Measurements from ENCODE around the gene USP44.

USP44 gene

GRCh38 chr12:95590775-95591174 is 39.5 kb upstream of the USP44 start:
- Histone ChIP-seq H3K23ac (ENCODE audit: low read length) (no peak overlapping the region), H2BK15ac (replicated peaks; ENCODE audit: low read depth) (no peak overlapping the region), H2BK5ac (ENCODE audit: low read length) (no peak overlapping the region), H2BK120ac (ENCODE audit: low read depth, low read length) (no peak overlapping the region), H3K56ac (ENCODE audit: low read length) (no peak overlapping the region), H3K27ac (ENCODE audit: low read depth, low read length) (no peak overlapping the region), H3K4me1 (ENCODE audit: control insufficient read depth, low read depth, low read length) (no peaks in the 10 kb centered on the region), H4K8ac (ENCODE audit: low read depth, low read length) (no peak overlapping the region), H4K5ac (ENCODE audit: low read length) (no peak overlapping the region), H3K4me3 (ENCODE audit: low read length) (no peak overlapping the region), H3K27me3 (ENCODE audit: insufficient read depth, low read length, poor library complexity) (no peaks in the 10 kb centered on the region), H3K9ac (ENCODE audit: low read length) (no peak overlapping the region), H3K36me3 (ENCODE audit: control insufficient read depth, insufficient read depth, low read length) (no peaks in the 10 kb centered on the region), H3K4ac (ENCODE audit: low read depth, low read length) (no peak overlapping the region), H3K79me2 (ENCODE audit: control insufficient read depth, insufficient read depth, low read length) (no peaks in the 10 kb centered on the region), H3K4me2 (ENCODE audit: low read length) (no peak overlapping the region), H2AK5ac (ENCODE audit: low read length) (no peak overlapping the region), H3K18ac (ENCODE audit: low read length) (no peak overlapping the region), H3K79me1 (ENCODE audit: low read length) (no peaks in the 10 kb centered on the region)
- no CpG with 5 or more reads among the region's 2 CpGs for WGBS (ENCODE audit: extremely low coverage, insufficient coverage, low lambda C conversion rate)
- DNase-seq = no peak

GRCh38 chr12:95583933-95584332 is 32.7 kb upstream of the USP44 start:
- no peak overlapping the region for H3K18ac ChIP-seq (ENCODE audit: low read length)
- no peak overlapping the region for H3K27ac ChIP-seq (ENCODE audit: low read depth, low read length)
- H3K79me1 ChIP-seq (ENCODE audit: low read length) = no peaks in the 10 kb centered on the region
- H3K36me3 ChIP-seq (ENCODE audit: control insufficient read depth, insufficient read depth, low read length) = no peaks in the 10 kb centered on the region
- H4K5ac ChIP-seq (ENCODE audit: low read length) = no peak overlapping the region
- no peak overlapping the region for H4K8ac ChIP-seq (ENCODE audit: low read depth, low read length)
- H3K23ac ChIP-seq (ENCODE audit: low read length) = no peak overlapping the region
- H2BK120ac ChIP-seq (ENCODE audit: low read depth, low read length) = no peak overlapping the region
- H2BK5ac ChIP-seq (ENCODE audit: low read length) = no peak overlapping the region
- H2BK15ac ChIP-seq (replicated peaks; ENCODE audit: low read depth) = no peak overlapping the region
- no peaks in the 10 kb centered on the region for H3K79me2 ChIP-seq (ENCODE audit: control insufficient read depth, insufficient read depth, low read length)
- no peak overlapping the region for H2AK5ac ChIP-seq (ENCODE audit: low read length)
- H3K4me1 ChIP-seq (ENCODE audit: control insufficient read depth, low read depth, low read length) = no peaks in the 10 kb centered on the region
- DNase-seq = peak; percentile 62
- no peak overlapping the region for H3K4me3 ChIP-seq (ENCODE audit: low read length)
- no peak overlapping the region for H3K4me2 ChIP-seq (ENCODE audit: low read length)
- no peak overlapping the region for H3K9ac ChIP-seq (ENCODE audit: low read length)
- WGBS (ENCODE audit: extremely low coverage, insufficient coverage, low lambda C conversion rate) = no CpG with 5 or more reads among the region's 2 CpGs
- H3K56ac ChIP-seq (ENCODE audit: low read length) = no peak overlapping the region
- H3K4ac ChIP-seq (ENCODE audit: low read depth, low read length) = no peak overlapping the region
- no peaks in the 10 kb centered on the region for H3K27me3 ChIP-seq (ENCODE audit: insufficient read depth, low read length, poor library complexity)

- Histone ChIP-seq H3K36me3 (ENCODE audit: control insufficient read depth, insufficient read depth, low read length) (no peaks in the 10 kb centered on the region), H2AK5ac (ENCODE audit: low read length) (no peak overlapping the region), H2BK5ac (ENCODE audit: low read length) (no peak overlapping the region), H3K79me1 (ENCODE audit: low read length) (no peaks in the 10 kb centered on the region), H3K23ac (ENCODE audit: low read length) (no peak overlapping the region), H3K56ac (ENCODE audit: low read length) (no peak overlapping the region), H2BK120ac (ENCODE audit: low read depth, low read length) (no peak overlapping the region), H4K5ac (ENCODE audit: low read length) (no peak overlapping the region), H3K9ac (ENCODE audit: low read length) (no peak overlapping the region), H3K27ac (ENCODE audit: low read depth, low read length) (no peak overlapping the region), H2BK15ac (replicated peaks; ENCODE audit: low read depth) (no peak overlapping the region), H3K4me2 (ENCODE audit: low read length) (no peak overlapping the region), H3K4me1 (ENCODE audit: control insufficient read depth, low read depth, low read length) (no peaks in the 10 kb centered on the region), H3K27me3 (ENCODE audit: insufficient read depth, low read length, poor library complexity) (no peaks in the 10 kb centered on the region), H4K8ac (ENCODE audit: low read depth, low read length) (no peak overlapping the region), H3K4me3 (ENCODE audit: low read length) (no peak overlapping the region), H3K4ac (ENCODE audit: low read depth, low read length) (no peak overlapping the region), H3K18ac (ENCODE audit: low read length) (no peak overlapping the region), H3K79me2 (ENCODE audit: control insufficient read depth, insufficient read depth, low read length) (no peaks in the 10 kb centered on the region)
- DNase-seq = peak; percentile 49
- no CpG with 5 or more reads among the region's 8 CpGs for WGBS (ENCODE audit: extremely low coverage, insufficient coverage, low lambda C conversion rate)
Measured at GRCh38 chr12:95582230-95583058, 31.2 kb upstream of the USP44 start.

GRCh38 chr12:95577820-95578219 is 26.5 kb upstream of the USP44 start:
- Histone ChIP-seq H3K4me2 (ENCODE audit: low read length) (no peak overlapping the region), H3K36me3 (ENCODE audit: control insufficient read depth, insufficient read depth, low read length) (no peaks in the 10 kb centered on the region), H2BK15ac (replicated peaks; ENCODE audit: low read depth) (no peak overlapping the region), H2AK5ac (ENCODE audit: low read length) (no peak overlapping the region), H3K23ac (ENCODE audit: low read length) (no peak overlapping the region), H3K27ac (ENCODE audit: low read depth, low read length) (no peak overlapping the region), H4K5ac (ENCODE audit: low read length) (no peak overlapping the region), H2BK120ac (ENCODE audit: low read depth, low read length) (no peak overlapping the region), H3K18ac (ENCODE audit: low read length) (no peak overlapping the region), H3K27me3 (ENCODE audit: insufficient read depth, low read length, poor library complexity) (no peaks in the 10 kb centered on the region), H3K9ac (ENCODE audit: low read length) (no peak overlapping the region), H3K4ac (ENCODE audit: low read depth, low read length) (no peak overlapping the region), H3K79me1 (ENCODE audit: low read length) (no peaks in the 10 kb centered on the region), H3K4me1 (ENCODE audit: control insufficient read depth, low read depth, low read length) (no peaks in the 10 kb centered on the region), H4K8ac (ENCODE audit: low read depth, low read length) (no peak overlapping the region), H3K79me2 (ENCODE audit: control insufficient read depth, insufficient read depth, low read length) (no peaks in the 10 kb centered on the region), H3K56ac (ENCODE audit: low read length) (no peak overlapping the region), H2BK5ac (ENCODE audit: low read length) (no peak overlapping the region), H3K4me3 (ENCODE audit: low read length) (no peak overlapping the region)
- DNase-seq = no peak
- no CpG with 5 or more reads among the region's 1 CpG for WGBS (ENCODE audit: extremely low coverage, insufficient coverage, low lambda C conversion rate)

GRCh38 chr12:95574799-95575452 is 23.6 kb upstream of the USP44 start:
- Histone ChIP-seq H4K8ac (ENCODE audit: low read depth, low read length) (no peak overlapping the region), H2BK120ac (ENCODE audit: low read depth, low read length) (no peak overlapping the region), H3K27me3 (ENCODE audit: insufficient read depth, low read length, poor library complexity) (no peaks in the 10 kb centered on the region), H3K56ac (ENCODE audit: low read length) (peak overlapping the region; percentile 49), H2BK5ac (ENCODE audit: low read length) (no peak overlapping the region), H3K36me3 (ENCODE audit: control insufficient read depth, insufficient read depth, low read length) (no peaks in the 10 kb centered on the region), H3K27ac (ENCODE audit: low read depth, low read length) (no peak overlapping the region), H3K4ac (ENCODE audit: low read depth, low read length) (no peak overlapping the region), H3K18ac (ENCODE audit: low read length) (no peak overlapping the region), H3K4me3 (ENCODE audit: low read length) (no peak overlapping the region), H2BK15ac (replicated peaks; ENCODE audit: low read depth) (peak overlapping the region; percentile 99), H3K79me1 (ENCODE audit: low read length) (no peaks in the 10 kb centered on the region), H3K9ac (ENCODE audit: low read length) (no peak overlapping the region), H3K4me1 (ENCODE audit: control insufficient read depth, low read depth, low read length) (no peaks in the 10 kb centered on the region), H2AK5ac (ENCODE audit: low read length) (no peak overlapping the region), H4K5ac (ENCODE audit: low read length) (no peak overlapping the region), H3K79me2 (ENCODE audit: control insufficient read depth, insufficient read depth, low read length) (no peaks in the 10 kb centered on the region), H3K23ac (ENCODE audit: low read length) (no peak overlapping the region), H3K4me2 (ENCODE audit: low read length) (no peak overlapping the region)
- peak; percentile 80 for DNase-seq
